NT2/D1 (cell line): ENCODE data around the gene C4orf54.

Experiments
- YY1 ChIP-seq: IDR thresholded peaks from 2 replicates; pipeline ENCODE4 v1.6.1; 2011; ENCODE audit not compliant: insufficient read length, insufficient read depth
- ZNF274 ChIP-seq: IDR thresholded peaks from 2 replicates; pipeline ENCODE4 v1.6.1; 2011; ENCODE audit warnings: mild to moderate bottlenecking, low read depth, low read length

DNA sequence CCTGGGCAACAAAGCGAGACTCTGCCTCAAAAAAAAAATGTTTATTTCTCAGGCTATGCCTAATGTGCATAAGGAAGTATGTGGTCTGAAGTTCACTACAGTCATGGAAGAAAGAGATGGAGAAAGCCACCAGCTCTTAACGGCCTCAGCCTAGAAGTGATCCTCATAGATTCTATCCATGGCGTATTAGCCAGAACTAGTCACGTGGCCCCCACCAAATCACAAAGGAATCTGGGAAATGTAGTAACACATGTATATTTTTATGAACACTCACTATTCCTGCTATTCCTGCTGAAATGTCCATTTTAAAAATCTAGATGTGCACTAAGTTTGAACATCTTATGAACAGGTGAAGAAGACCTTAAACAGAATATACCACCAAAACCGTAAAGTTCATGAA lies 49.2 kb downstream of the C4orf54 start:
- TF ChIP-seq YY1 (no peak), ZNF274 (no peak)
